ENCODE data around the gene ATG4C.
"Not testable (repeated sequence)": the region's sequence is repeated elsewhere in the genome, so short reads cannot be mapped to it uniquely, and the experiment has no call there.

The ATG4C gene

DNA sequence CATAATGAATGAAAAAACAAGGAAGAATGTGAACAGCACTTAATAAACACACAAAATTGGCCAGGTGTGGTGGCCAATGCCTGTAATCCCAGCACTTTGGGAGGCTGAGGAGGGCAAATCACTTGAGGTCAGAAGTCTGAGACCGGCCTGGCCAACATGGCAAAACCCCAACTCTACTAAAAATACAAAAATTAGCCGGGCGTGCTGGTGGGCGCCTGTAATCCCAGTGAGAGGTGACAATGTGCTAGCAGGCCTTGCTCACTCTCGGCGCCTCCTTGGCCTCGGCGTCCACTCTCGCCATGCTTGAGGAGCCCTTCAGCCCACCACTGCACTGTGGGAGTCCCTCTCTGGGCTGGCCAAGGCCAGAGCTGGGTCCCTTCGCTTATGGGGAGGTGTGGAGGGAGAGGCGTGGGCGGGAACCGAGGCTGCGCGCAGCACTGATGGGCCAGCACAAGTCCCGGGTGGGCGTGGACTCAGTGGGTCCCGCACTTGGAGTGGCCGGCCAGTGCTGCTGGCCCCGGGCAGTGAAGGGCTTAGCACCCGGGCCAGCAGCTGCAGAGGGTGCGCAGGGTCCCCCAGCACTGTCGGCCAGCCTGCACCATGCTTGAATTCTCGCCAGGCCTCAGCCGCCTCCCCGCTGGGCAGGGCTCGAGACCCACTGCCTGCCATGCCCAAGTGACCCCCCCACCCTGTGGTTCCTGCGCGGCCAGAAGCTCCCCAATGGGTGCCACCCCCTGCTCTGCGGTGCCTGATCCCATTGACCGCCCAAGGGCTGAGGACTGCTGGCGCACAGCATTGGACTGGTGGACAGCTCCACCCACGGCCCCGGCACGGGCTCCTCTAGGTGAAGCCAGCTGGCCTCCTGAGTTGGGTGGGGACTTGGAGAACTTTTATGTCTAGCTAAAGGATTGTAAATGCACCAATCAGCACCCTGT, 30.6 kb upstream of the ATG4C start:
- TF ChIP-seq CTCF (conservative IDR thresholded peaks at IDR 0.05; ENCODE audit: control insufficient read depth, insufficient read depth, low read depth, low read length), result no peak

GRCh38 chr1:62754938-62755337, 29.0 kb upstream of the ATG4C start:
- not testable (repeated sequence) for DNase-seq (ENCODE audit: low read depth)

More for the DNA sequence above, 30.6 kb upstream of the ATG4C start:
- DNase-seq (ENCODE audit: low read depth), result no peak
- no peak overlapping the region for H3K4me3 ChIP-seq (ENCODE audit: control insufficient read depth, low read depth, low read length)

DNA sequence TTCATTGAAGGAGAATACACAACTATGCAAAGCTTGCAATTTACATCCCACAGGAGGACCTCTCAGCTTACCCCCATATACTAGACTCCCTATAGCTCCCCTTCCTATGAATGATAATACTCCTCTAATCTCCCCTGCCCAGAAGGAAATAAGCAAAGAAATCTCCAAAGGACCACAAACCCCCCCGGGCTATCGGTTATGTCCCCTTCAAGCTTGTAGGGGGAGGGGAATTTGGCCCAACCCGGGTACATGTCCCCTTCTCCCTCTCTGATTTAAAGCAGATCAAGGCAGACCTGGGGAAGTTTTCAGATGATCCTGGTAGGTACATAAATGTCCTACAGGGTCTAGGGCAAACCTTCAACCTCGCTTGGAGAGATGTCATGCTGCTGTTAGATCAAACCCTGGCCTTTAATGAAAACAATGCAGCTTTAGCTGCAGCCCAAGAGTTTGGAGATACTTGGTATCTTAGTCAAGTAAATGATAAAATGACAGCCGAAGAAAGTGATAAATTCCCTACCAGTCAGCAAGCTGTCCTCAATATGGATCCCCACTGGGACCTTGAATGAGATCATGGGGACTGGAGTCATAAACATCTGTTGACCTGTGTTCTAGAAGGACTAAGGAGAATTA, 27.6 kb upstream of the ATG4C start:
- DNase-seq (ENCODE audit: low read depth); H3K4me3 ChIP-seq (ENCODE audit: control insufficient read depth, low read depth, low read length): not testable (repeated sequence)

More at GRCh38 chr1:62754938-62755337, 29.0 kb upstream of the ATG4C start:
- not testable (repeated sequence) for H3K4me3 ChIP-seq (ENCODE audit: control insufficient read depth, low read depth, low read length)

GRCh38 chr1:62759232-62759875, 24.6 kb upstream of the ATG4C start:
- H3K4me3 ChIP-seq (ENCODE audit: control insufficient read depth, low read depth, low read length); DNase-seq (ENCODE audit: low read depth): not testable (repeated sequence)

DNA sequence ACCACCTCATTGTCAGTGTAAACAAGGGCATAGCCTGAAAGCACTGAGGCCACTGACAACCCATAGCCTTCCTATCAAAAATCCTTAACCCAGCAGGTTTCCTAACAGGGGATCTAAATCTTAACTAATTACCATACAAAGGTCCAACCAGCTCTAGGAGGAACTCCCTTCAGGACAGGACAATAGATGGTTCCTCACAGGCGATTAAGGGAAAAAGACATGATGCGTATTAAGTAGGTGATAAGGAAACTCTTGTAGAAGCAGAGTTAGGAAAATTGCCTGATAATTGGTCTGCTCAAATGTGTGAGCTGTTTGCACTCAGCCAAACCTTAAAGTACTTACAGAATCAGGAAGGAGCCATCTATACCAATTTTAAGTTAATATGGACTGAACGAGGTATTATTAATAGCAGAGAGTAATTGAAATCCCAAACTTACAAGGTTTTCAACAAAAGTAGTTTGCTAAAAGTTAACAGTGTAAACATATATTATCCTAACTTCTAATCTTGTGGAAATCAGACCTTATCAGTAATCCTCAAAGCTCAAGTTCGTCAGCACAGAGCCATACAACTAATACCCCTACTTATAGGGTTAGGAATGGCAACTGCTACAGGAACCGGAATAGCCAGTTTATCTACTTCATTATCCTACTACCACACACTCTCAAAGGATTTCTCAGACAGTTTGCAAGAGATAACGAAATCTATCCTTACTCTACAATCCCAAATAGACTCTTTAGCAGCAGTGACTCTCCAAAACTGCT, 23.7 kb upstream of the ATG4C start:
- not testable (repeated sequence) for DNase-seq (ENCODE audit: low read depth); H3K4me3 ChIP-seq (ENCODE audit: control insufficient read depth, low read depth, low read length)

- not testable (repeated sequence) for H3K4me3 ChIP-seq (ENCODE audit: control insufficient read depth, low read depth, low read length); DNase-seq (ENCODE audit: low read depth)
Measured at GRCh38 chr1:62761223-62761870, 22.6 kb upstream of the ATG4C start.

GRCh38 chr1:62762027-62762426, 21.9 kb upstream of the ATG4C start:
- not testable (repeated sequence) for DNase-seq (ENCODE audit: low read depth); H3K4me3 ChIP-seq (ENCODE audit: control insufficient read depth, low read depth, low read length)

DNA sequence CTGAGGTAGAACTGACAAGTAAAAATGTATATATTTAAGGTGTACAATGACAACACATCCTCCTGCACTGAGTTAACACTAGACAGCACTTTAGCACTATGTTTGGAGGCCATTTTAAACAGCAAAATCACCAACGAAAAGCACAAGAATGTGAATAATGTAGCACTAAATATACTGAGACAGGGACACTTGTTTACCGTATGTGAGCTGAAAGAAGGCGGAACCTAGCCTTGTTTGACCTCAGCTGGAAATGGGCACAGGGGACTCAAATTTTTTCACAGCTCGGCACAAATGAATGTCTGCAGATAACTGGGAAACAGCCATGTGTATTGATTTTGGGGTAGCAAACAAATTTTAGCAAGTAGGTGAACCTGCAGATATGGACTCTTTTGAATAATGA, 18.0 kb upstream of the ATG4C start:
- no peak overlapping the region for H3K4me3 ChIP-seq (ENCODE audit: control insufficient read depth, low read depth, low read length)
- DNase-seq (ENCODE audit: low read depth), result no peak
- TF ChIP-seq CTCF (conservative IDR thresholded peaks at IDR 0.05; ENCODE audit: control insufficient read depth, insufficient read depth, low read depth, low read length), result no peak

GRCh38 chr1:62768551-62768950, 15.4 kb upstream of the ATG4C start:
- H3K4me3 ChIP-seq (ENCODE audit: control insufficient read depth, low read depth, low read length); DNase-seq (ENCODE audit: low read depth): not testable (repeated sequence)

Data from fibroblast of mammary gland (primary cell).